Measurements from ENCODE around the gene CCDC121. TPM values are rescaled to one million over a fixed set of nuclear protein-coding genes. Genes with fewer than 3 reads are reported as not detected.

Gene CCDC121
- total RNA-seq, 1 donor from 2014 or later = 5.7 TPM

GRCh38 chr2:27588308-27588707, 40.5 kb downstream of the CCDC121 start:
- Mint-ChIP-seq H3K9me3 (ENCODE audit: low read depth) (peaks cover 29% of the 10 kb centered on the region), H3K36me3 (ENCODE audit: insufficient read depth) (peaks cover 22% of the 10 kb centered on the region), H3K27ac (no peak overlapping the region), H3K4me3 (ENCODE audit: low read depth) (no peak overlapping the region), H3K27me3 (no peaks in the 10 kb centered on the region), H3K4me1 (ENCODE audit: low read depth) (peaks cover 15% of the 10 kb centered on the region)
- no peak for TF ChIP-seq CTCF (IDR thresholded peaks at IDR 0.05; ENCODE audit: unreplicated experiment)
- DNase-seq (ENCODE audit: low spot score, unreplicated experiment) = no peak

GRCh38 chr2:27587025-27587424, 41.8 kb downstream of the CCDC121 start:
- H3K9me3 Mint-ChIP-seq (ENCODE audit: low read depth) = peaks cover 28% of the 10 kb centered on the region
- H3K4me3 Mint-ChIP-seq (ENCODE audit: low read depth) = no peak overlapping the region
- peaks cover 21% of the 10 kb centered on the region for H3K36me3 Mint-ChIP-seq (ENCODE audit: insufficient read depth)
- no peak overlapping the region for H3K27ac Mint-ChIP-seq
- H3K27me3 Mint-ChIP-seq = no peaks in the 10 kb centered on the region
- H3K4me1 Mint-ChIP-seq (ENCODE audit: low read depth) = peaks cover 18% of the 10 kb centered on the region
- no peak for DNase-seq (ENCODE audit: low spot score, unreplicated experiment)
- TF ChIP-seq CTCF (IDR thresholded peaks at IDR 0.05; ENCODE audit: unreplicated experiment) = no peak

GRCh38 chr2:27584597-27584996, 44.2 kb downstream of the CCDC121 start:
- H3K4me1 Mint-ChIP-seq (ENCODE audit: low read depth) = peaks cover 18% of the 10 kb centered on the region
- peaks cover 28% of the 10 kb centered on the region for H3K9me3 Mint-ChIP-seq (ENCODE audit: low read depth)
- H3K36me3 Mint-ChIP-seq (ENCODE audit: insufficient read depth) = peaks cover 12% of the 10 kb centered on the region

GRCh38 chr2:27583390-27583915, 45.4 kb downstream of the CCDC121 start:
- no peak for TF ChIP-seq CTCF (IDR thresholded peaks at IDR 0.05; ENCODE audit: unreplicated experiment)
- peaks cover 31% of the 10 kb centered on the region for H3K9me3 Mint-ChIP-seq (ENCODE audit: low read depth)
- DNase-seq (ENCODE audit: low spot score, unreplicated experiment) = no peak
- H3K4me1 Mint-ChIP-seq (ENCODE audit: low read depth) = peaks cover 18% of the 10 kb centered on the region
- H3K27me3 Mint-ChIP-seq = peaks cover 13% of the 10 kb centered on the region
- H3K27ac Mint-ChIP-seq = peak overlapping the region; percentile 95
- peaks cover 12% of the 10 kb centered on the region for H3K36me3 Mint-ChIP-seq (ENCODE audit: insufficient read depth)
- H3K4me3 Mint-ChIP-seq (ENCODE audit: low read depth) = peak overlapping the region; percentile 89

More at GRCh38 chr2:27584597-27584996, 44.2 kb downstream of the CCDC121 start:
- no peak for TF ChIP-seq CTCF (IDR thresholded peaks at IDR 0.05; ENCODE audit: unreplicated experiment)
- DNase-seq (ENCODE audit: low spot score, unreplicated experiment) = no peak
- Mint-ChIP-seq H3K27ac (no peak overlapping the region), H3K4me3 (ENCODE audit: low read depth) (peak overlapping the region; percentile 89), H3K27me3 (peaks cover 13% of the 10 kb centered on the region)

- peaks cover 13% of the 10 kb centered on the region for H3K27me3 Mint-ChIP-seq
- TF ChIP-seq CTCF (IDR thresholded peaks at IDR 0.05; ENCODE audit: unreplicated experiment) = no peak
These were observed 46.0 kb downstream of the CCDC121 start, which contains the start of gene ZNF512 for GRCh38 chr2:27582695-27583389. TSS of gene ZNF512 (plus strand) at chr2:27583042. CDS start at chr2:27583113, 71 bp downstream.

More at GRCh38 chr2:27582695-27583389, 46.0 kb downstream of the CCDC121 start, which contains the start of gene ZNF512:
- Mint-ChIP-seq H3K9me3 (ENCODE audit: low read depth) (peaks cover 27% of the 10 kb centered on the region), H3K36me3 (ENCODE audit: insufficient read depth) (peaks cover 9% of the 10 kb centered on the region), H3K4me3 (ENCODE audit: low read depth) (peak within 1 kb of the TSS; percentile 89), H3K4me1 (ENCODE audit: low read depth) (peaks cover 18% of the 10 kb centered on the region), H3K27ac (peak within 1 kb of the TSS; percentile 95)
- peak; percentile 88 for DNase-seq (ENCODE audit: low spot score, unreplicated experiment)
